ENCODE measurements around the gene POU6F2. TPM values are rescaled to one million over a fixed set of nuclear protein-coding genes. Genes with fewer than 3 reads are reported as not detected.

POU6F2 gene
- total and polyA plus RNA-seq, 2 experiments from 2014 or later: 7.2 to 7.3 TPM

GRCh38 chr7:39430441-39430840 is 452.7 kb downstream of the POU6F2 start (continued):
- no peak for TF ChIP-seq ZNF114 (CRISPR knock-in tag; IDR thresholded peaks at IDR 0.05)

- Histone ChIP-seq H4K20me1 (replicated peaks; ENCODE audit: insufficient read depth) (no peaks in the 10 kb centered on the region), H3K4me2 (no peak overlapping the region), H3K4me1 (ENCODE audit: insufficient read depth) (peaks cover 11% of the 10 kb centered on the region), H3K27me3 (ENCODE audit: insufficient read depth) (no peaks in the 10 kb centered on the region), H2AFZ (no peak overlapping the region), H3K9me2 (ENCODE audit: insufficient read depth) (0 out of 2 replicates have a peak, but pooled peaks cover 5% of the 10 kb centered on the region), H3K79me2 (replicated peaks; ENCODE audit: insufficient read depth) (no peaks in the 10 kb centered on the region), H3F3A (replicated peaks; ENCODE audit: low read depth) (no peaks in the 10 kb centered on the region), H3K36me3 (ENCODE audit: insufficient read depth) (no peaks in the 10 kb centered on the region), H3K27ac (ENCODE audit: low read depth) (no peak overlapping the region), H3K4me3 (no peak overlapping the region)
- no peaks in the 10 kb centered on the region; the same call in 2 of the 3 replicates for H3K9me3 Mint-ChIP-seq
- H3K4me1 Mint-ChIP-seq: peaks cover 23% of the 10 kb centered on the region
- H3K27ac Mint-ChIP-seq: no peak overlapping the region
- ATAC-seq: no peak
- H3K27me3 Mint-ChIP-seq (ENCODE audit: insufficient read depth, low read depth, poor library complexity): no peaks in the 10 kb centered on the region
- H3K4me3 Mint-ChIP-seq: no peak overlapping the region
- DNase-seq (ENCODE audit: low spot score): no peak
- H3K36me3 Mint-ChIP-seq (ENCODE audit: low read depth): no peaks in the 10 kb centered on the region
- TF ChIP-seq ZNF462 (CRISPR knock-in tag; IDR thresholded peaks at IDR 0.05) (no peak), POLR2AphosphoS5 (IDR thresholded peaks at IDR 0.05; ENCODE audit: low read depth) (no peak), EZH2phosphoT487 (IDR thresholded peaks at IDR 0.05; ENCODE audit: unreplicated experiment) (no peak), REST (IDR thresholded peaks at IDR 0.05; ENCODE audit: unreplicated experiment) (no peak), CREB1 (CRISPR knock-in tag; IDR thresholded peaks at IDR 0.05; ENCODE audit: low read depth) (no peak), NANOG (IDR thresholded peaks at IDR 0.05; ENCODE audit: borderline replicate concordance) (no peak), EZH2 (IDR thresholded peaks at IDR 0.05; ENCODE audit: low read depth, unreplicated experiment) (no peak), STAT1 (IDR thresholded peaks at IDR 0.05; ENCODE audit: unreplicated experiment) (no peak), ZNF331 (CRISPR knock-in tag; IDR thresholded peaks at IDR 0.05; ENCODE audit: low read depth) (no peak), CTCF (conservative IDR thresholded peaks at IDR 0.05; ENCODE audit: low read depth in 2 of 2) (no peak), JUNB (IDR thresholded peaks at IDR 0.05; ENCODE audit: unreplicated experiment) (no peak), ZNF114 (CRISPR knock-in tag; IDR thresholded peaks at IDR 0.05) (no peak)
These were observed 453.4 kb downstream of the POU6F2 start for GRCh38 chr7:39430909-39431641.

All from GM23338 (cell line).